Left kidney (tissue), 2 donors: Measurements from ENCODE around the gene DYNLT2B. TPM values are rescaled to one million over a fixed set of nuclear protein-coding genes. Genes with fewer than 3 reads are reported as not detected.
"Not testable (repeated sequence)": the region's sequence is repeated elsewhere in the genome, so short reads cannot be mapped to it uniquely, and the experiment has no call there.

Experiments used
- DNase-seq: peaks from one replicate; pipeline ENCODE4 v3.0.0-alpha.2; 2013
- polyA plus RNA-seq: library from polyadenylated mRNA; unstranded; fragments of 120-200 nt; gene quantifications from one replicate; pipeline ENCODE4 v1.2.1, GENCODE V29; 2013; ENCODE audit not compliant: insufficient read length

The DYNLT2B gene
- polyA plus RNA-seq, 1 donor = 42.9 TPM

DNA sequence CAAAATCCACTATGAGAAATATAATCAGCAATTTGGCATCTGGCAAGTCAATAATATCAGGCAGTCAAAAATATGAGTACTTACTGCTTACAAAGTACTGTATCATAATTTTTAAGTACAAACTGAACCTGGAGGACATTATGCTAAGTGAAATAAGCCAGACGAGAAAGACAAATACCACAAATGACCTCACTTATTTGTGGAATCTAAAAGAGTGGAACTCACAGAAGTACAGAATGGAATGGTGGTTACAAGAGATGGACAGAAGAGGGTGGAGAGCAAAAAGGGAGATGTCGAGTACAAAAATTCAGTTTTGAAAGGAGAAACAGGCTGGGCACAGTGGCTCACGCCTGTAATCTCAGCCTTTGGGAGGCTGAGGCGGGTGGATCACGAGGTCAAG is 42.9 kb downstream of the DYNLT2B start:
- DNase-seq = no peak

DNA sequence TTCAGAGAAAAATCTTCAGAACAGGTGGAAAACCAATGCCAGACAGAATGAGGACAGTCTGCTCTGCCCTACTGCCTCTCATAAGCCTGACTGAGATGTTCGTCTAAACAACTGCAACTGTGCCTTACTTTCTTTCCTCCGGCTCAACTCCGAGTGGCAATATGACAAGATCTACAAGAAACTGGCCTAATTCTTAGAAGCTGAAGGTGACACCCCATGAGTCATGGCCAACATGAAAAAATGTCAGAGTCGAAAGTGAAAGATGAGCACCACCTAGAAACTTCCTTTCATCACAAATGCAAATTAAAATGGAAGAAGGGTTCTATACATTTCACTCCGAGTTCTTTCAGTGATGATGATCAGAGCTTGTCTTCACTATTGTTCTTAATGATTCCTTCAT is 43.5 kb downstream of the DYNLT2B start:
- no peak for DNase-seq

DNA sequence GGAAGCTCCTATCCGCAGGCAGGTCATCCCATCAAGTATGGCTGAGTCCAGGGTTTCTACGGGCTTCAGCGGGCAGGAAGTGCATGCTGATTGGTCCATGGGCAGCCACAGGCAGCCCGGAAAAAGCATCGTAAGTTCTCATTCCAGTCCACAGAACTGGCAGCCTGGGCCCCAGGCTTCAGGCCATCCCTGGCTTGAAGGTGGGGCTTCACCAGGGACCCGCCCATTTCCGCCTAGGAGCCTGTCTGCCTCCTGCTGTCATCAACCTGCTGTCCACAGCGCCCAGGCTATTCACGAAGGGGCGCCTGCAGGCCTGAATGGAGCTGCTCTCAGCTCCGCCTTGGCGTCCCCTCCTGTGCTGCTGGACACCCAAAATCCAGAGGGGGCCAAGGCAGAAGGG is 44.4 kb downstream of the DYNLT2B start:
- no peak for DNase-seq

DNA sequence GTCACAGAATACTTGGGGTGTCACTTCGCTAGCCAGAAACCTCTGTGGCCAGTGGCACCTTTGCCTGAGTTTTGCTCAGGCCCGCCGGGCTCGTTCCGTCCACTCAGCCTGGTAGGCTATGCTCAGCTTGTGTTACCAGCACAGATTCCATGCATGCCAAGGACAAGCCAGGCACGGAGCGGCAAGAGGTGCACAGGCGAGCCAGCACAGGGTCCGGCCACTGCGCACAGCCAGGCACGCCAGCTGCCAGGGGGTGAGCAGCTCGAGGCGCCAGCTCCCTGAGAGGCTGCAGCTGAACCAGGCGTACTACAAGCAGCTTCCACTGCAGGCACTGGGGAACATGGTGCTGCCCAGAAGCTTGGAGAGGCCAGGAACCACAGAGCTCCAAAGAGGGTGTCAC is 45.2 kb downstream of the DYNLT2B start:
- DNase-seq = no peak

DNA sequence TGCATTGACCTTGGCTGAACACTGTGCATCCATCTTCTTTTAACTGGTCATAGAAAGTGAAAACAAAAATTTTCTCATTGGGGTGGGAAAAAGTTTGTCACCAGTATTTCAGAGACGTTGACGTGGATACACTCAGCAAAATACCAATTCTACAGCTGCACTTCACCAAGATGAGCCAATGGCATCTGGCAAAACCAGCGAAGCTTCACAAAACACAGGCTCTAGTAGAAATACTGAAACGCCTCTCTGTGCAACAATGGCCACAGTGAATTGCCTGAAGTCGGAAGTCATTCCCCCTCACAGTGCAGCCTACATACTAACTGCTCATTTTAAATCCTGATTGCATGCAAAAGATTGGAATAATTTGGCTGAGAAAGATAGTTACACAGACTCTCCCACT is 47.5 kb downstream of the DYNLT2B start:
- no peak for DNase-seq

DNA sequence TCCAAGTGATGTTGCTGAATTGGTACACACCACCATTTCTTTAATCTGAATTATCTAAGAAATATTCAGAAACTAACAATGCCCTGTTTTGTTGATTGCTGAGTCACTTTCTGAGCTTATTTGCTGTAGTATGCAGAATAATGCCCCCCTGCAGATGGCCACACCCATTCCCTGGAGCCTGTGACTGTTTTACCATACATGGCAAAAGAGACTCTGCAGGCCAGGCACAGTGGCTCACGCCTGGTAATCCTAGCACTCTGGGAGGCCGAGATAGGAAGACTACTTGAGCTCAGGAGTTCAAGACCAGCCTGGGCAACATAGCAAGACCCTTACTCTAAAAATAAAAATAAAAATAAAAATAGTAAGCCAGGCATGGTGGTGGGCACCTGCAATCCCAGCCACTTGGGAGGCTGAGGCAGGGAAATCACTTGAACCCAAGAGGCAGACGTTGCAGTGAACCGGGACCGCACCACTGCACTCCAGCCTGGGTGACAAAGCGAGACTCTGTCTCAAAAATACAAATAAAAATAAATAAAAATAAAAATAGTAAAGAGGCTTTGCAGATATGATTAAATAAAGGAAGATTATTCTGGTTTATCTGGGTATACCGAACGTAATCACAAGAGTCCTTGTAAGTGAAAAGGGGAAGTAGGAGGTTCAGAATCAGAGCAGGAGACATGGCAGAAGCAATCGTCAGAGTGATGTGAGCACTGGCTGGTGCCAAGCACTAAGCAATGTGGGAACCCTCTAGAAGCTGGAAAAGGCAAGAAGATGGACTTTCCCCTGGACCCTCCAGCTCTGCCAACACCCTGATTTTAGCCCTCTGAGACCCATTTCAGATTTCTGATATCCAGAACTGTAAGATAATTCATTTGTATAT is 49.5 kb downstream of the DYNLT2B start:
- no peak for DNase-seq

DNA sequence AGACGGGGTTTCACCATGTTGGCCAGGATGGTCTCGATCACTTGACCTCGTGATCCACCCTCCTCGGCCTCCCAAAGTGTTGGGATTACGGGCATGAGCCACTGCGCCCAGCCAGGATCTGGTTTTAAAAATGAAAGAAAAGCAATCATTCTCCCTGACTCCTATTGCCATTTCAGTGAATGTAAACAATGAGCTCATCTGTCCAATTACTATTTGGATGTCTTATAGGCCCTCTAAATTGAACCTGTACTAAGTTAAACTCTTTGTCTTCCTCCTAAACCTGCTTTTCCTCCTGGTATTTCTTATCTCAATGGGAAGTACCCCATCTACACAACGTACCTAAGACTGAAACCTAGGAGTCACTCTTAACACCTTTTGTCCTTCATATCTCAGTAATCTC is 54.2 kb downstream of the DYNLT2B start:
- no peak for DNase-seq

DNA sequence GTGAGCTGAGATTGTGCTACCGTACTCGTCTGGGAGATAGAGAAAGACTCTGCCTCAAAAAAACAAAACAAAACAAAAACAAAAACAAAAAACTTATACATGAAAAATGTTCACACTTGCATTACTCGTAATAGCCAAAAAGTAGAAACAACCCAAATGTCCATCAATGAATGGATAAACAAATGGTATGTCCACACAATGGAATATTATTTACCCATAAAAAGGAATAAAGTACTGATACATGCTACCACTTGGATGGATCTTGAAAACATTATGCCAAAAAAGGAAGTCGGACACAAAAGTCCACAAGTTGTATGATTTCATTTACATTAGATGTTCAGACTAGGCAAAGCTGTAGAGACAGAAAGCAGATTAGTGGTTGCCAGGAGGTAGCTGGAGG is 57.3 kb downstream of the DYNLT2B start:
- DNase-seq = no peak

DNA sequence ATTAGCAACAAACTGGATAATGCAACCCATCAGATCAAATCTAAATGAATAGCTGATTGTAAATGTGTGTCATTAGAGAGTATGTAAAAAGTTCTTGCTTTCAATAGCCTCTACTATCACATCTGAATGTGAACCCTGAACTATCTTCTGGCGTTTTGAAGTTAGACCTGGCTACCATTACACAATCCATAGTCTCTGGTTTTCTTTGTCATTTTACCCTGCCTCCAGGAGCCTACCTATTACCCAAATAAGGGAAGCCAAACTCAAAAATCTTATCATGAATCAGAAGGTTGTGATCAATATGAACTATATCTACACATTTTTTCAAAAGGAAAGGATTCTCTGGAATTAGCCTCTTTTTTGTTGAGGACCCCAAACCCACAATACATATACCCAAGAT is 62.3 kb downstream of the DYNLT2B start:
- DNase-seq = no peak

DNA sequence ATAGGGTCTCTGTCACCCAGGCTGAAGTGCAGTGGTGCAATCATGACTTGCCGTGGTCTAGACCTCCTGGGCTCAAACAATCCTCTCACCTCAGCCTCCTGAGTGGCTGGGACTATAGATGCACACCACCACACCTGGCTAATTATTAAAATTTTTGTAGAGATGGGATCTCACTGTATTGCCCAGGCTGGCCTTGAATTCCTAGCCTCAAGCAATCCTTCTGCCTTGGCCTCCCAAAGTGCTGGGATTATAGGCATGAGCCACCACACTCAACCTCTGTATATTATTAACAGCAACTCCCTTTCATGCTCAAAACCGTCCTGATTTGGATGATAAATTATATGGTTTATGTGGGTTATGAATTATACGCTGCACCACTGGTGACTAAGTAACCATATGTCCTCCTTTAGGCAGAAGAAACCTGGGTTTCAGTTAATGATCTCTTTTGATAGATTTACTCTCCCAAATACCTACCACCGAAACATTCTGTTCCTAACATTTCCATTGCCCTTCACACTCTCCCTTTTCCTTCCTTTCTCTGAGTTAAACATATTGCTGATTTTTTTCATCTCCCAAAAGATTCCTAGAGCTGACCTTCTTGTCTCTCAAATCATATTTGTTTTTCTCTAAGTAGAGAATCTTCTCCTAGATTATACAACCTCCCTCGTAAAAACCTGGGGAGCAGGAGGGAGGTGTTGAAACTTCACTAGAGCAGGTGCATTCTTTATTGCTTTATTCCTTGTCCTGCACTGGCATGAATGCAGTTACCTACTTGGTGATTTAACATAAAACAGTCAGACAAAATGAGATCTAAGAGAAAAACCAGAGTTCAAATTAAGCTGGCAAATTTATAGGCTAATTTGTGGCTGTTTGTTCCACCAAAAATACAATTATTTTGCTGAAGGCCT is 63.4 kb downstream of the DYNLT2B start:
- DNase-seq = no peak

DNA sequence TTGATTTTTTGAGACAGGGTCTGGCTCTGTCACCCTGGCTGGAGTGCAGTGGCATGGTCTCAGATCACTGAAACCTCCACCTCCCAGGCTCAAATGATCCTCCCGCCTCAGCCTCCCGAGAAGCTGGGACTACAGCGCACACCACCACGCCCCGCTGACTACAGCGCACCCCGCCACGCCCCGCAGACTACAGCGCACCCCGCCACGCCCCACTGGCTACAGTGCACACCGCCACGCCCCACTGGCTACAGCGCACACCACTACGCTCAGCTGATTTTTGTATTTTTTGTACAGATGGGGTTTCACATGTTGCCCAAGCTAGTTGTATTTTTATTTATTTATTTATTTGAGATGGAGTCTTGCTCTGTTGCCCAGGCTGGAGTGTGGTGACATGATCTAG is 66.1 kb downstream of the DYNLT2B start:
- no peak for DNase-seq

DNA sequence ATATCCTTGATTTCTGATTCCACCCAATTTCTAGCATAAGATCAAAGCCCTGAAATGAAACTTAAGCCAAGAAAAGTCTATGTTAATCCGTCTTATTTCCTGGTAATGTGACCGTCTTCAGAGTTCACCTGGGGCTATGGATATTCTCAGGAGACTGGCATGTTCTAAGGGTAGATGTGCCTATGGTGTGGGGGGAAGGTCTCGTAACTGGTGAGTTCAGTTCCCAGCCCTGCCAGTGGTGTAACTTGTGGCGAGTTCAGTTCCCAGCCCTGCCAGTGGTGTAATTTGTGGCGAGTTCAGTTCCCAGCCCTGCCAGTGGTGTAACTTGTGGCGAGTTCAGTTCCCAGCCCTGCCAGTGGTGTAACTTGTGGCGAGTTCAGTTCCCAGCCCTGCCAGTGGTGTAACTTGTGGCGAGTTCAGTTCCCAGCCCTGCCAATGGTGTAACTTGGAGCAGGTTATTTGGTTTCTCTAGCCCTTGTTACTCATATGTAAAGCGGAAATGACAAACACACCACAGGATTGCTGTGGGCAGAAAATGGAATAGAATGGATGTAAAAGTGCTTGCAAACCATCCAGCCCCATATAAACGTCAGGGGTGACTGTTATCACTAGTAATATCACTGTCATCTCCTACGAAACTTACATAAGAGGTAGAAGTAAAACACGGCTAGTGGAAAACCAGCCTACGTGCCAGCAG is 71.3 kb downstream of the DYNLT2B start:
- no peak for DNase-seq

DNA sequence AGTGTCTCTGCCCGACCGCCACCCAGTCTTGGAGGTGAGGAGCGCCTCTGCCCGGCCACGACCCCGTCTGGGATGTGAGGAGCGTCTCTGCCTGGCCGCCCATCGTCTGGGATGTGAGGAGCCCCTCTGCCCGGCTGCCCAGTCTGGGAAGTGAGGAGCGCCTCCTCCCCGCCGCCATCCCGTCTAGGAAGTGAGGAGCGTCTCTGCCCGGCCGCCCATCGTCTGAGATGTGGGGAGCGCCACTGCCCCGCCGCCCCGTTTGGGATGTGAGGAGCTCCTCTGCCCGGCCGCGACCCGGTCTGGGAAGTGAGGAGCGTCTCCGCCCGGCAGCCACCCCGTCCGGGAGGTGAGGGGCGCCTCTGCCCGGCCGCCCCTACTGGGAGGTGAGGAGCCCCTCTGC is 73.9 kb downstream of the DYNLT2B start:
- DNase-seq = not testable (repeated sequence)

DNA sequence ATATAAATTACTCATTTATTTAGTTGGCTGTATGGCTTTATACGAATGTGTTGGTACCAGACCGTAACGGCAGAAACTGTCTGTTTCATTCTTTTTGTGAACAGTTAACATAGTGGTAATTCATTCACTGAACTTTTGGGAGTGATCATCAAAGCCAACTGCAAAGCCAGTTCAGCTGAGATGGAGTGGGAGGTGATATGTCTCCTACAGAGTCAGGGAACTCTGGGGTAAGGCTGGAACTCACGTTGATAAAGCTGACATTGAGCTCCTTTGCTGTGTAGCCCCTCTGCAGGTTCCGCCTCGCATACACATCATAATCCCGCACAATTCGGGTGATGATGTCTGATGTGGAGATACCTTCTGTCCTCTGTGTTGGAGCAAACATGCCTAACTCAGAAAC is 76.3 kb downstream of the DYNLT2B start:
- DNase-seq = no peak

Other genes with a start within 250 kb of the DYNLT2B start
- 55.1 TPM for gene TFRC, start 236.2 kb downstream of the DYNLT2B start, polyA plus RNA-seq
- not detected for gene ZDHHC19, start 106.8 kb downstream of the DYNLT2B start, polyA plus RNA-seq
- gene SLC51A, start 101.7 kb downstream of the DYNLT2B start, polyA plus RNA-seq = 18.0 TPM
- 51.3 TPM for gene PCYT1A, start 30.5 kb downstream of the DYNLT2B start, polyA plus RNA-seq
- gene TM4SF19, start 20.1 kb upstream of the DYNLT2B start, polyA plus RNA-seq = 0.48 TPM
- gene UBXN7, start 114.2 kb upstream of the DYNLT2B start, polyA plus RNA-seq = 39.7 TPM
- 21.9 TPM for gene RNF168, start 185.5 kb upstream of the DYNLT2B start, polyA plus RNA-seq
- gene SMCO1, start 197.1 kb upstream of the DYNLT2B start, polyA plus RNA-seq = not detected